Keratinocyte (primary cell): Measurements from ENCODE around the gene KSR2. TPM values are rescaled to one million over a fixed set of nuclear protein-coding genes. Genes with fewer than 3 reads are reported as not detected.

Source experiments
- DNase-seq: peaks from one replicate; pipeline ENCODE4 v3.0.0-alpha.2; 2011; ENCODE audit warnings: low read depth, missing footprints, low spot score
- FAIRE-seq: peaks from 2 replicates; lab custom pipeline; 2011; peaks lifted over from hg19 to GRCh38; lab: Jason Lieb, UNC
- H2AFZ ChIP-seq: 2 replicates; pipeline ENCODE4 v1.6.0; 2012; ENCODE audit warnings: low read length, control low read depth, inconsistent platforms; ENCODE audit not compliant: control insufficient read depth
- H3K27ac ChIP-seq: 2 replicates; pipeline ENCODE4 v1.5.1; 2011; ENCODE audit warnings: low read length; ENCODE audit not compliant: control insufficient read depth, insufficient read depth
- H3K27me3 ChIP-seq: 3 replicates; pipeline ENCODE4 v1.6.0; 2011; ENCODE audit warnings: low read length; ENCODE audit not compliant: control insufficient read depth, insufficient read depth; ENCODE audit errors: extremely low read depth
- H3K36me3 ChIP-seq, 2 experiments: 2 replicates in 1 of 2; 3 replicates in 1 of 2; pipeline ENCODE4 v1.5.1; 2011; ENCODE audit warnings: low read length in 2 of 2, mild to moderate bottlenecking in 1 of 2; ENCODE audit not compliant: control insufficient read depth in 2 of 2, insufficient read depth in 2 of 2; ENCODE audit errors: extremely low read depth in 1 of 2
- H3K4me1 ChIP-seq: 3 replicates; pipeline ENCODE4 v1.5.1; 2011; ENCODE audit warnings: low read length; ENCODE audit not compliant: control insufficient read depth, insufficient read depth; ENCODE audit errors: extremely low read depth
- H3K4me2 ChIP-seq: 3 replicates; pipeline ENCODE4 v1.6.0; 2011; ENCODE audit warnings: low read depth, low read length; ENCODE audit not compliant: control insufficient read depth, insufficient read depth; ENCODE audit errors: extremely low read depth
- H3K4me3 ChIP-seq, 3 experiments: fragments of 200-600 bp in 1 of 3; sonication (generic) in 1 of 3; 2 replicates in 2 of 3; 3 replicates in 1 of 3; pipeline ENCODE4 v1.5.1; 2011 to 2016; ENCODE audit warnings: low read length in 3 of 3, mild to moderate bottlenecking in 3 of 3, control low read depth in 2 of 3, inconsistent platforms in 1 of 3, low read depth in 1 of 3, mixed read lengths in 1 of 3, mixed run types in 1 of 3, moderate library complexity in 1 of 3; ENCODE audit not compliant: control insufficient read depth in 2 of 3, insufficient read depth in 2 of 3; ENCODE audit errors: extremely low read depth in 1 of 3
- H3K79me2 ChIP-seq: 2 replicates; pipeline ENCODE4 v1.6.0; 2012; ENCODE audit warnings: low read length; ENCODE audit not compliant: control insufficient read depth, insufficient read depth
- H3K9ac ChIP-seq: 3 replicates; pipeline ENCODE4 v1.6.0; 2011; ENCODE audit warnings: low read length; ENCODE audit not compliant: control insufficient read depth, insufficient read depth; ENCODE audit errors: extremely low read depth
- H3K9me1 ChIP-seq: 3 replicates; pipeline ENCODE4 v1.6.0; 2011; ENCODE audit warnings: low read length; ENCODE audit not compliant: control insufficient read depth, insufficient read depth; ENCODE audit errors: extremely low read depth
- H3K9me3 ChIP-seq: 2 replicates; pipeline ENCODE4 v1.5.1; 2012; ENCODE audit warnings: low read depth, low read length; ENCODE audit not compliant: control insufficient read depth
- H4K20me1 ChIP-seq: 3 replicates; pipeline ENCODE4 v1.6.0; 2011; ENCODE audit warnings: low read length; ENCODE audit not compliant: control insufficient read depth, insufficient read depth; ENCODE audit errors: extremely low read depth
- EZH2 ChIP-seq: IDR thresholded peaks from one replicate; pipeline ENCODE4 v1.6.1; 2012; ENCODE audit warnings: inconsistent platforms, mild to moderate bottlenecking, low read length, moderate library complexity
- dilution Hi-C: fragments of 300-500 bp; cut with MboI; formaldehyde crosslinking; loops from one replicate; pipeline ENCODE4 v1.7.0; 2020; ENCODE audit warnings: low sequenced_read_pairs; ENCODE audit not compliant: extremely low pct_ligation_motif_present
- polyA plus RNA-seq, 5 experiments: library from polyadenylated mRNA; depleted of rRNA in 3 of 5; stranded (reverse) in 3 of 5; stranded (forward) in 1 of 5; unstranded in 1 of 5; fragments of >200 nt; gene quantifications; 1 replicate in 1 of 5; 2 replicates in 3 of 5; 3 replicates in 1 of 5; pipeline versions ENCODE4 v1.2.1 to v1.2.3, GENCODE V29; 2011 to 2012; ENCODE audit warnings: missing spikeins in 2 of 5, low read depth in 1 of 5, low replicate concordance in 1 of 5
- TF ChIP-seq, protein P1 (sequence below), 3 experiments: IDR thresholded peaks in 1 of 3; conservative IDR thresholded peaks in 1 of 3; optimal IDR thresholded peaks in 1 of 3; 2 replicates in 2 of 3; 3 replicates in 1 of 3; pipeline versions ENCODE3 to v1.5.1; 2011; ENCODE audit warnings: low read length in 3 of 3, mild to moderate bottlenecking in 3 of 3, moderate library complexity in 2 of 3, control low read depth in 1 of 3, inconsistent platforms in 1 of 3; ENCODE audit not compliant: insufficient read depth in 2 of 3; ENCODE audit errors: extremely low read depth in 1 of 3

The KSR2 gene
- polyA plus RNA-seq, 1 donor (not counting 4 experiments of a cell fraction or from before 2014, with no cell fraction given) = 0.01 TPM

DNA sequence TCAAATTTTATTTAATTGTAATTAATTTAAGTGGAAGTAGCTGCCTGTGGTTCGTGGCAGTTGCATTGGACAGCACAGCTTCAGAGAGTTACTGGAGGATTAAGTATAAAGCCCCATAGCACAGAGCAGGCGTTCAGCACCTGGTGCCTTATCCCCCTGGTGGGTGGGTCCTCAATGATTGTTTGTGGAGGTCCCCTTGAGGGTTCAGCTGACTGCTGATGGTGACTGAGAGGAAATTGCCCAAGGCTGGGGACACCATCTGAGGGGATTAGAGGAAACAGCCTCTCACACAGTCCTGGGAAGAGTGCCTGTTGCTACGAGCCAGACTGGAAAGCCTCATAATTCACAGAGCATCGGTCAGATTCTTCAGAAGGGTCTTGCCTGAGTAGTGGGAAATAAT, 524.0 kb downstream of the KSR2 start:
- no peak for FAIRE-seq
- dilution Hi-C loops = no loop called here

DNA sequence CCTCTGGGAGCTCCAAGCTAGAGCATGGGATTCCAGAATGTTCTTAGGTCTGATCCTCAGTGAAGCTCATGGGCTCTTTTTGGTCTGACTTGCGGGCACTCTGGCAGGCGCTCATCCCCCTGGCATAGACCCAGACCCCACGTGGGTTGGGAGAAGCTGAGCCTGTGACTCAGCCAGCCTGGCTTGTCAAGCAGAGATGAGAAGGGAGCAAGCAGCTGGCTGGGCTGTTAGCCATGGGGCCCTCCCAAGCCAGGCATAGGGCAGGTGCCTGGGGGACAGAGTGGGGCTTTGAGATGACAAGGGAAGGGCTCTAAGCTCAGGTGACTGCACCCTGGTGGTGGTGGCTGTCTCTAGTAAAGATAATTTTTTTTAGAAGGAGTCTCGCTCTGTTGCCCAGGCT, 527.0 kb downstream of the KSR2 start:
- Histone ChIP-seq H2AFZ (no peak overlapping the region), H3K36me3 (no peaks in the 10 kb centered on the region), H3K9me1 (no peaks in the 10 kb centered on the region), H3K9me3 (no peaks in the 10 kb centered on the region), H3K9ac (no peak overlapping the region), H3K79me2 (no peaks in the 10 kb centered on the region), H3K4me1 (no peaks in the 10 kb centered on the region), H3K4me2 (no peak overlapping the region), H4K20me1 (no peaks in the 10 kb centered on the region), H3K27ac (no peak overlapping the region), H3K4me3 (no peak overlapping the region), H3K27me3 (no peaks in the 10 kb centered on the region)
- DNase-seq (no peak), FAIRE-seq (no peak)
- dilution Hi-C loops = no loop called here
- TF ChIP-seq EZH2 = no peak
- TF ChIP-seq, protein P1, sequence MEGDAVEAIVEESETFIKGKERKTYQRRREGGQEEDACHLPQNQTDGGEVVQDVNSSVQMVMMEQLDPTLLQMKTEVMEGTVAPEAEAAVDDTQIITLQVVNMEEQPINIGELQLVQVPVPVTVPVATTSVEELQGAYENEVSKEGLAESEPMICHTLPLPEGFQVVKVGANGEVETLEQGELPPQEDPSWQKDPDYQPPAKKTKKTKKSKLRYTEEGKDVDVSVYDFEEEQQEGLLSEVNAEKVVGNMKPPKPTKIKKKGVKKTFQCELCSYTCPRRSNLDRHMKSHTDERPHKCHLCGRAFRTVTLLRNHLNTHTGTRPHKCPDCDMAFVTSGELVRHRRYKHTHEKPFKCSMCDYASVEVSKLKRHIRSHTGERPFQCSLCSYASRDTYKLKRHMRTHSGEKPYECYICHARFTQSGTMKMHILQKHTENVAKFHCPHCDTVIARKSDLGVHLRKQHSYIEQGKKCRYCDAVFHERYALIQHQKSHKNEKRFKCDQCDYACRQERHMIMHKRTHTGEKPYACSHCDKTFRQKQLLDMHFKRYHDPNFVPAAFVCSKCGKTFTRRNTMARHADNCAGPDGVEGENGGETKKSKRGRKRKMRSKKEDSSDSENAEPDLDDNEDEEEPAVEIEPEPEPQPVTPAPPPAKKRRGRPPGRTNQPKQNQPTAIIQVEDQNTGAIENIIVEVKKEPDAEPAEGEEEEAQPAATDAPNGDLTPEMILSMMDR (optimal IDR thresholded peaks at IDR 0.05 in 1 of 3, IDR thresholded peaks at IDR 0.05 in 1 of 3, conservative IDR thresholded peaks at IDR 0.05 in 1 of 3; ENCODE audit: extremely low read depth in 1 of 3, insufficient read depth in 2 of 3, low read length in 3 of 3) = no peak

More for the DNA sequence above, 524.0 kb downstream of the KSR2 start:
- DNase-seq = no peak
- no peak overlapping the region for H3K4me3 ChIP-seq
- H3K36me3 ChIP-seq = no peaks in the 10 kb centered on the region
- H2AFZ ChIP-seq = no peak overlapping the region
- H3K4me2 ChIP-seq = no peak overlapping the region
- no peaks in the 10 kb centered on the region for H4K20me1 ChIP-seq
- no peaks in the 10 kb centered on the region for H3K27me3 ChIP-seq
- H3K9ac ChIP-seq = no peak overlapping the region
- H3K9me3 ChIP-seq = no peaks in the 10 kb centered on the region
- no peaks in the 10 kb centered on the region for H3K79me2 ChIP-seq
- H3K27ac ChIP-seq = no peak overlapping the region
- H3K4me1 ChIP-seq = no peaks in the 10 kb centered on the region
- no peak for TF ChIP-seq EZH2
- TF ChIP-seq, protein P1 (optimal IDR thresholded peaks at IDR 0.05 in 1 of 3, IDR thresholded peaks at IDR 0.05 in 1 of 3, conservative IDR thresholded peaks at IDR 0.05 in 1 of 3; ENCODE audit: extremely low read depth in 1 of 3, insufficient read depth in 2 of 3, low read length in 3 of 3) = no peak
- no peaks in the 10 kb centered on the region for H3K9me1 ChIP-seq
